ENCODE results near the gene RNMT.
A peak's percentile ranks its signal among the peaks of the same experiment; 100 is the strongest.

Gene RNMT

DNA sequence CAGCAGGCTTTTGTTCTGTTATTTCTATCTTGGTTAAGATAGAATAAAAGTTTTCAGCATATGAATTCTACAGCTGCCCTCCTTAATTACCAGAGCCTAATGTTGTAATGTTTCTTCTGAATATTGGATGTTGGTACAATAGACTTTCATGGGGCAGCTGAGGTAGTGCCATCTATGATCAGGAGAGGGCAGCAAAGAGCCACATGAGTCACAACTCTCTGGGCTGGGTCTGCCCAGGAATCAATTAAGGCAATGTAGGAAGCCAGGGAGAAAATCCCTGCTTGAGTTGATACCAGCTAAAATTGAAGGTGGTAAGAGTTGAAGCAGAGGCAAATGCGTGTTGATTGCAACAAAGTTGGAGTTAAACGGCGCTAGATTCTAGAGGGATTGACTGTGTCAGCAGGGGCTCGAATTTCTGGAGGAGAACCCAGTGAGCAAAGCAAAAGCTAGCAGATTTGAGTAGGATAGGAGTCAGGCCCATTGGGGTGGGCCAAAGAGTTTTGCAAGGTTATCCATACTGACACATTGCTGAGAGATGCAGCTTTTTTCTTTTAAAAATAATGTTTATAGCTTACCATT, 86.9 kb downstream of the RNMT start:
- DNase-seq, result peak; percentile 52
